SIG-M5 treated with dmso at 0.1 percent for 504 hours (cell line): ENCODE results near the gene ARHGAP10.

Experiments used
- DNase-seq: peaks from one replicate; lab custom pipeline; 2025; ENCODE audit not compliant: unreplicated experiment; lab: John Stamatoyannopoulos, UW

Gene ARHGAP10

DNA sequence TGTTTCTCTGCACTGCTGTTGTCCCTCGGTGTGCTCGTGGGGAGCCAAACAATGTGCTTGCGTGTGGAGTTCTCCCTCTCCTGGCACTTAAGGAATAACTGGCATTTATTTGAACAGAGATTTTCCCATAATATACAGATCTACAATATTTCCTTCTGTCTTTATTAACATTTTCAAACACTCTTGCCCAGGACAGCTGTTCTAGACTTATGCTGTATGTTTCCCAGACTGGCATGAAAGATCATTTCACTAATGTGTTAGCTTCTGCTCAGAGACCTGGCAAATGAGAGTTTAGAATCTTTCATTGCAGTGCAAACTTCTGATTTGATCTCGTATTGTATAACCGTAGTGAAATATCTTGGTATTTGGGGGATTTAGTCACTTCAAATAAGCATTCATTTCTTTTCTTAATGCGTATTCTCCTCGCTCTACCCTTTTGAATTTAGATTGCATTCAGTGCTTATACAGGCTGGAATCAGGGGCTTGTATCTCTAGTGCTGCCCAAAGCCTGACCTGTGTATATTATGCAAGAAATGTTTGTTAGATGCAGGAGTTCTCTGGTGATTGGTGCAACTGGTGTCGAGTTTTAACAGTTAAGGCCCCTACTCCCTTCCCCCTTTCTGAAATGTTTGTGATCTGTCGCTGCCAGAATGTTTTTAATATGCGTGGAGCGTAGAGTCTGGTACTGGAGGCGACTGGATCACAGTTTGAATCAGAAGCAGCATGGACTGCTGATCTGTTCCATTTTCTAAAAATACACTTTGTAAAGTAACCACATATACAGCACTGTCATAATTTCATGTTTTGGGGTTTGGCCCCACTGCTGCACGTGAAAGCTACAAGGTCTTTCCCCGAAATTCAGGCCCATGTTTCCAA lies 326.3 kb downstream of the ARHGAP10 start:
- DNase-seq, result no peak

DNA sequence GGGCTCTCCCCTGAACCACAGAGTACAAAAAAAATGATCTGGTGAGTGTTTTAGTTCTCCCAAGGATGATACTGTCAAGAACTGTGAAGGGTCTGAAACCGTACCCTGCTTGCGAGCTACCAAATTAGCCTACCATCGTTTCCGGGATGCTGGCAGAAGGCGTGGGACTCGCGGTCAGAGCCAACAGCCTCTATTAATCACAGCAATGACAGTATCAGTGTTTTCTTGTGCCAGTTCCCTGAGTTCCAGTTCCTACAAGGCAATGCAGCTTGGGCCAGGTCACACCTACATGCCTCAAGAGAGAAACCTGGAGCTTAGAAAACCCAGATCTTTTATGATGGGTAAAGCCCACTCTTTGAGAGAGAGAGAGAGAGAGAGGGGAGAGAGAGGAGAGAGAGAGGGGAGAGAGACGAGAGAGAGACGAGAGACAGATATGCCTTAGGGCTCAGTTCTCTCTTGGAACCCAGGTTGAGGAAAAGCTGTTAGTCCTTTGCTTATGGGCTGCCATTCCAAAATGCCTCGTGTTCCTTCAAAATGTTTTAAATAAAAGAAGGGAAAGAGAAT lies 327.8 kb downstream of the ARHGAP10 start:
- DNase-seq, result no peak

DNA sequence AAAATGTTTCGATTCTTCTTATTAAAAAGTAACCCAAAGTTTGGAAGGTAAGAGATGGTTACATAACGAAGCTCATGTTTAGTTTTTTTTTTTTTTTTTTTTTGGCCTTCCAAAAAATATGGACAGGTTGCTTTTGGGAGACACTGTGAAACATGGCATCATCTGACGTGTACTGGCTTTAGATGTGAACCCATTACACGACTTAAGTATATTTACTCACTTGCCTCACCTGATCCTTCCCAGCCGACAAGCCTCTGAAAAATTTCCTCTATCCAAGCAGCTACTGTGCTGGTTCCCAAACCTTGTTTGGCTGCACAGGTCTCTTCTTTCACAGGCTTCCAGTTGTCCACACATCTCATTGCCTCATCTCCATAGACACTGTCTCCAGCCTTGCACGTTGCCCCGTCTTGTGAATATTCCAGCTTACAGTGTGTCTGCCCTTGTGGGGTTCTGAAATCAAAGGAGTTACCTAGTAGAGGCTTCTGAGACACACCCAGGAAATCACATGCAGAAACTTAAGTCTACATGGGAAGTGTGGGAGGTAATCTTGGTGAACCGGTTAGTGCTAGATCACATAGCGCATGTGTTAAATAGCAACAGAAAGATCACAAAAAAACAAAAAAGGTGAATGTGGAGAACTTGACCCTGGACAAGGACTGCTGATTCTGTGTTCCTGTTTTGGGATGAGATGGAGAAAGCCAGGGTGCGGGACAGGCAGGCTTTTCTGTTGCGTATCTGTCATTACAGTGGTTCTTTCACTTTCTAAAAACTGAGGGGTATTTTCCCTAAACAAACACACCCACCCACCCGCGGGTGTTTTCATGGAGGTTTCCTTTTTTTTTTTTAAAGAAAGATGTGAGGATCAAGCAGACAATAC lies 328.6 kb downstream of the ARHGAP10 start:
- peak; percentile 15 for DNase-seq

DNA sequence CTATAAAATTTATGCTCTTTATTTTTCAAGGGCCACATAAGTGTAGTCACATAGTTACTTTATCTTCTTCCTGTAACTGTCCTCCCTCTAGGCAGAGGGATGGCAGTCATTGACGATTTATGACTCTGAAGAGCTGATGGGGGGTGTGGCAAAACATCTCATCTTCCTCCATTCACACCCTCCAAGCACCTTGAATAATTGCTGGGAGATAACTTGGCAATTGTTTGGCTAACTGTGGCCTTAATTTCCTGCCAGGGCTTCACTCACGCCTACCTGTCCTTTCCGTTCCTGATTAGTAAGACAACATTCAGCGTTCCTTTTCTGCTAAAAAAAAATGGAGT lies 329.2 kb downstream of the ARHGAP10 start:
- DNase-seq, result no peak

DNA sequence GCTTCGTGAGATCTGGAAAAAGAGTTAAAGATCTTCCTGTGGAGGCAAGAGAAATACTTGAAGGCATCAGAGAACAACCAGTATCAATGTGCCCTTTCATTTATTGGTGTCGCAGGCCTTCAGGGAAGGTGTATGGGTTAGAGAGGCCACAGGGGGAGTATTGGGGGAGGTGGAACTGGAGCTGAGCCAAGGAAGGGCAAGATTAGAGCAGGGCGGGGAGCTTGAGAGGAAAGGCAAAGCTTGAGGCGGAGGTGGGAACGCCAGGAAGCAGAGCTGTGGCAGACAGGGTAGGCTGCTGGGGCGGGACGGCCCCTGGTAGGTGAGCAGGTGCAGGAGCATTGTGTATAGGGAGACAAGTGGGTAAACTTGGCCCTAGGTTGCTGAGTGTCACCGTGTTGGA lies 329.9 kb downstream of the ARHGAP10 start:
- no peak for DNase-seq

DNA sequence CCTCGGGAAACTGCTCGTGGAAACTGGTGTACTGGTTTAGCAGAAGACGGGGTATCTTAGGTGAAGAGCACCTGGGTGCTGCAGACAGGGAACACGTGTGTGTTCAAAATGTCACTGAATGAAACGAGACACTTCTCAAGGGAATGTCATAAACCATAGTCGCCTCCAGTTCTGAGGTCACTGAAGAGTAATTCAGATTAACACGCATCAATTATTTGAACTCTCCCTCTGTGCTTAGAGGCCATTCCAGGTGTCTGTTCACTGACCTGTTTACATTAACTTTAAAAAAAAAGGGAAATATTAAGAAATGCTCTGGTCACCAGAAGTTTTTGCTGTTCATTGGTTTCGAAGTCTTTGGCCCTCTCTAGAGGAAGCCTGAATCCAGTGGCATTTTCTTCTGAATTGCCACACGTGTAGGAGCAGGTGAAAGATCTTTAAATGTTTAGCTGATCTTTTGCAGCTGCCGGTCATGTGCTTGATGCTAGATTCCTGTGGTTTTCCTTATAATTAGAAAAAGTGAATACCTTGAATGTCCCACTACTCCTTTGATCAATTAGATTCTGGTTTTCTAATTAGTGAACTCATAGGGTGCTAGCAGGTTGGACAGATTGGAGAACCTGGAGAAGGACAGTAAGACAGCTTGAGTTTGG lies 330.5 kb downstream of the ARHGAP10 start:
- DNase-seq, result no peak

DNA sequence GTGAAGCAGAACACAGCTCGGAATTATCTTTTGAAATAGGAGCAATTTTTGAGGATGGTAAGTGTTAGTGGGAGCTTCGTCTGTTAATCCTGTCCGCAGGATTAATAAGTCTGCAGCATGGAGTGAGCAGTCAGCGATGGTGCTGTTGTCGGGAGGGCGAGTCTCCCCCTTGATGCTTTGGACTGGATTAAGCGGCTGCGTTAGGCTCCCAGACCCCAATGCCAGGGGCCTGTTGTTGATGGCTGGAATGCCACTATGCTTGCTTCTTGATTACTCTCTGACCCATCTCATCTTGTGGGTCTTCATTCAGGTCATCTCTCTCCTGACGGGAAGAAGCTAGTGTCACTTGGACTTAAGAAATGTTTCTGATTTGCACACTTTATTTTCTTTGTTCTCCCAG lies 332.6 kb downstream of the ARHGAP10 start:
- no peak for DNase-seq

DNA sequence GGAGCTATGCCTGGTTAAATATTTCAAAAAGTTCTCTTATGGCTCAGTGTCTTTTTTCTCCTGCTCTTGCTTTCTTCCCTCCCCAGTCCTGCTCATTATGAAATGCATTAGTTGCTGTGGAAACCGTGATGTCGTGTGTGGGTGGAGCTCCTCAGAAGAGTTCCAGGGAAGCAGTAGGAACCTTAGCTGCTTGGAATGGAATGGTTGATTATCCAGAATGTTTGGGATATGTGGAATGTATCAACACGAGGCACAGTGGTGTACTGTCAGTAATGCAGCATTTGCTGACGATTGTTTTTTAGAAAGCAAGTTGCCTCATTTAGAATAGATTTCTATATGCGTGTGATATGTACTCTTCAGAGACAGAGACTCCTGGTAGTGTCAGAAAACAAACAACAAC lies 333.2 kb downstream of the ARHGAP10 start:
- DNase-seq, result no peak

DNA sequence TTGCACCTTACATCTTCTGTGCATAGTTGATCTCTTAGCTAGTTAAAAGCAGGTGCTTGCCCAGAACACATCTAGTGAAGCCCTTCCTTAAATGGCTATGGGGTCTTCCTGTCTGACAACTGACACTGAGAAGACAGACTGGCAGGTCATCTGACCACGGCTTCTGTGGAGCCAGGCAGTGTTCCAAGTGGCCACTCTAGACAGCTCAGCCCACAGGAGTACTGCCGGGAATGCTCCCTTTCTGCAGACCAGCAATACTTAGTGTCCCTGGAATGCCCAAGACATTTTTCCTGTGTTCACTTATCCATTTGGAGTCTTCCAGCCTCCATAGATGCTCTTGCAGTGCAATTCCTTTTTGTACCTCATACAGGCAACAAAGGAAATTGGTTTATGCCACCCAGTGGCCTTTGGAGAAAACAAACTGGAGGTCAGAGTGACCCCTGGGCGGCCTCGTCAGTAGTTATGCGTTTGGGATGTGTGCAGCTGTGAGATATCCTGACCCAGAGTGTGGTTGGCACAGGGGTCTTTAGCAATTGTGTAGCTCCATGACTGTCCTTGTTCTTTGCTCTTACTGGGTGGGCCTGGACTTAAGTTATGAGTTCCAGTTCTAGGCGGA lies 335.5 kb downstream of the ARHGAP10 start:
- DNase-seq, result no peak

DNA sequence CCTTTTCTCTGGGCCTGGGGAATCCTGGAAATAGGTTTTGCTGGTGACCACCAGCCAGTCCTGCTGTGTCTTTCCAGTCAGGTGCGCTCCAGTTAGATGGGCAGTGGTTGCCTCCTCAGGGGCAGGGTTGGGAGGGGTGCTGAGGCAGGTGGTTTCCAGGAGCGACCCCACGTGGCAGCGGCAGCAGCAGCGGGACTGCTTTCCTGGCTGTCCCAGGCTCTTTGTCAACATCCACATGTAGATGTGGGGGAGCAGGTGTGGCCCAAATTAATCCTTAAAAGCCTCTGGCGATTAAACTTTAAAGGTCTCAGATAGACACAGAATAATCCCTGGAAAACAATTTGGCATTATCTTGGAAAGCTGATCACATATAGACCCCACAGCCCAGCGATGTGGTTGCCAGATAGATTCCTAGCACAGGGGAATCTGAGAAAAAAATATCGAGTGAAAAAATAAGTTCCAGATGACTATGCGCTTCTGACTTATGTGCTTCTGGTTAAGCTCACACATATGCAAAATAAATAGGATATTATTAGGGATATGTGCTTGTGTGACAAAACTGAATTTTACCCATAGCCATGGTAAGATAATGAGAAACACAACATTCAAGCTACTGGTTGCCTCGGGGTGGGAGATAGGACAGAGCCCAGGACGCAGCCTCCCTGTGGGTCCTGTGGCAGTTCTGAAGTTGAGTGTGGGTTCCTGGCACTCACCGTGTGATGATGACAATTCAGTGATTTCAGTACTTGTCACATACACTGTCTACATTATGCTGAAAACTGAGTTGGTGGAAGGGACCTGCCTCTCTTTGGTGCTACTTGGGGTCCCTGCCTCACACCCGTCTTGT lies 336.4 kb downstream of the ARHGAP10 start:
- DNase-seq, result no peak

DNA sequence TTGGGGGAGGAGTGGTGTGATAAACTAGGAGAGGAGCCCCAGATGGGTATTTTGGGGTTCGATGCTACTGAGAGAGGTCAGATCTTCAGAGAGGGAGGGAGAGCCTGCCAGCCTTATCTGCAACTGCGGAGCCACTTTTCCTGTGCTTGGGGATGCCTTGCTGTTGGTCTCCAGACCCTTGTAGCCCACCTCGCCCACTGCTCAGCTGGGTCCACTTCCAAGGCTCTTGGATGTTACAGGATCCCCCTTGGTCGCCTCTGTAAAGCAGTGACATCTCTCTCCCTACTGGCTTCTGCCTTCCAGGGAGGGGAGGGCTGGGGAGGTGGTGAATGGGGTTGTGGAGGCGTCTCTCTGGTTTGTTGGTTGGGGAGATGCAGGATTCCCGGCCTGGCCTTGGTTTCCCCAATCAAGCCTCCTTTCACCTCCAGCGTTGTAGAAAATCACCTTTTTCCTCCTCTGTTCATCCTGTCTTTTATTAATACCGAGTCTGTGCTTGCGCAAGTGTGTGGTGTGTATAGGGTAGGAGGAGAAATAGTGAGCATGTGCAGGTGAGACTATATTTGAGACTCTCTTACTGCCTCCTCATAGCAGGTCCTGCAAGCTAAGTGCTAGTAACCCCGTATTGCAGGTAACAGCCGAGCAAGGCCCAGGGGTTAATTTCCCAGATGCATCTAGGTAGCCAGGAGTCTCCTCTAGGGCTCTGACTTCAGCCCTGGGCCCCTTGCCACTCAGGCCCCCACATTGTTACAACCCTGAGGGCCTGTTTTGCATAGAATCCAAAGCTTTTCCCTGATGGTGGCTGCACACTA lies 337.4 kb downstream of the ARHGAP10 start:
- DNase-seq, result no peak

DNA sequence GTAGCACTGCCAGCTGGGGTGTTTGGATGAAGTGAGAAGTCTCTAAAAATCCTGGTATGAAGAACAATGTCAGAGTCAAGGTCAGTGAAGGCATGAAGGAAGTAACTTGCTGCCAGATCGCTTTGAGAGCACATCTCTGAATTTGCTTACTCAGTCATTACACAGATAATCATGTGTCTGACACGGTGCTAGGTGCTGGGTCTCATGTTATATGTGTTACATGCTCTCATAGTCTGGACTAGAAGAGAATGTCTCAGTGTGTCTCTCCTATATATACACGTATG lies 337.9 kb downstream of the ARHGAP10 start:
- DNase-seq, result no peak

DNA sequence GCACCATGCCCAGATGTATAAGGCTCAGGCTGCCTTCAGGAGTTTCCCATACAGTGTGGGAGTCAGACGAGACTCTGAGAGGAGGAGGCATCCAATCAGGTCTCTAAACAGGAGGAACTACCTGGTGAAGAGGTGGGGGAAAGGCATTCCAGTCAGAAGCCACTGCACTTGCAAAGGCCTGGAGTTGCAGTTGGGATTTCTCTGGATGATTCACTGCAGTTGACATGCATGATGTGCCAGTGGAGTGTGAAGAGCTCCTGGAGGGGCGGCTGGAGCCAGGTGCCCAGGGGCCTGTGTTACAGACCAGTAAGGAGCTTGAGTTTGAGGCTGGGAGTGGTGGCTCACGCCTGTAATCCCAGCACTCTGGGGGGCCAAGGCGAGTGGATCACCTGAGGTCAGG lies 339.1 kb downstream of the ARHGAP10 start:
- DNase-seq, result no peak

DNA sequence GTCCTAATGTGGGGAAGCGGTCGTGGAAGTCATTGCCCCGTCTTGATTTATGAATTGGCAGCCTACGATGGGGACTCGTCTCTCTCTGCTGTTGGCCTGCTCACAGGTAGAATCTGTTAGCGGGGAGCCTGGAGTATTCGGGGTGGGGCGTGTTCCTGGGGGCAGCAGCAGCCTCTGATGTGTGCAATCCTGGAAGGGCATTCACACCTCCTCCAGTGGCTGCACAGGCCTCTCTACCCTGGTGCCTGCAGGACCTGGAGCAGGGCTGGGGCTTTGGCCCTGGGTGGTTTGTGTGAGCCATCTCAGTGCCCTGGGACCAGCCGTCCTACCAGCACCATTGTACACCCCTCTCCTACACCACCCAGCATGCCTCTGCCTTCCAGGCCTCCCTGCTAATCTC lies 340.9 kb downstream of the ARHGAP10 start:
- no peak for DNase-seq

DNA sequence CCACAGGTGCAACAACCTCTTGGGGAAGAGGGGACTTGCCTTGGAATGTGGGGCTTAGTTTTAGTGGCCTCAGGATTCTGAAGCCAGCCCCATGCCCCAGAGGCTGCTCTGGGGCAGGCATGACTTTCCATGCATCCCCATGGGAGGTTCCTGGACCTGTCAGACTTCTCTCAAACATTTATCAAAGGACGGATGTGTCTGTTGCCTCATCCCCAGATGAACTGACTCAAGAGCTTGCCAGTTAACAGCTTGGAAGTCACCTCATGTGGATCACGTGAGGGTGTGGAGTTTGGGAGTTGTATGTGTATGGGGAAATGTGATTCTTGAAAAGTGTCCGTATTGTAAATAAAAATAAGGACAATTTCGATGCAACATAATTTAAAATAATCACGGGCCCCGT lies 341.5 kb downstream of the ARHGAP10 start:
- DNase-seq, result no peak

DNA sequence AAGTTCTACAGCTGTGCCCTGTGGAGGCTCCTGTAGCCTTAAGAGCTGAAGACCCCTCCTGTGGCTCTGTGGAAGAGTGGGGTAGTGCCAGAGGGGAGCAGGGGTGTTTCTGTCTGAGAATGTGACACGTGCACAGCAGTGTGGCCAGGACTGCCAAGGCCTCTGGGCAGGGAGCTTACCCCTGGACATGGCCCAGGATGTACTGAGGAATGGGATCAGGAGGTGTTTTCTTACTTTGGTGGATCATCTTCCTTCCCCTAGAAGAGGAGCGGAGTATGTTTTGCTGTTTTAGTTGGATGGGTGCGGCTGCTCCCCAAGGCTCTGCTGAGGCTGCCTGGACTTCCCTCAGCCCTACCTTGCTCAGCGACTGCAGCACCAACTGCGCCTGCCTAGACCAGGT lies 342.6 kb downstream of the ARHGAP10 start:
- no peak for DNase-seq

DNA sequence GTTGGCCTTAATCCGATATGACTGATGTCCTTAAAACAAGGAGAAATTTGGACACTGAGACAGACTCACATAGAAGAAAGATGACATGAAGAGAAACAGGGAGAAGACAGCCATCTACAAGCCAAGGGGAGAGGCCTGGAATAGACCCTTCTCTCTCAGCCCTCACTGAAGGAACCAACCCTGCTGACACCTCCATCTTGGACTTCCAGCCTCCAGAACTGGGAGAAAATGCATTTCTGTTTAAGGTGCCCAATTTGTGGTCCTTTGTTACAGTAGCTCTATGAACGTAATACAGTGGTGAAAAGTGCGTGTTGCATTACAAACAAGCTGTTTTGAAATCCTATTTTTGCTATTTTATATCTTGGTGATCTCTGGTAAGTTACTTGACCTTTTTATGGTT lies 343.6 kb downstream of the ARHGAP10 start:
- DNase-seq, result no peak

DNA sequence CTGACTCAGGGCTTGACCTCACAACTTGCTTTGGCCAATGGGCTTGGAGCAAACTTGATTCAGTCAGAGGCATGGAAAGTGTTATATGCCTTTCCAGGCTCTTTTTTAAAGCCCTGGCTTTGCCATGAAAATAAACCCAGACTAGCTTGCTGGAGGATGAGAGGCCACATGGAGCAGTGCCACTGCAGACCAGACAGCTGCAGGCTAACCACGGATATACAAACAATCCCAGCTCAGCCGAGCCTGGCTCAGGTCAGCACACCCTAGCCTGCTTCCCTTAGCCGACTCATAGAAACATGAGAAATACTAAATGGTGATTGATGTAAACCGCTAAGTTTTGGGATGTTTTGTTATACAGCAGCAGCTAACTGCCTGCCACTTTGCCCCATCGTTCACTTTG lies 345.1 kb downstream of the ARHGAP10 start:
- no peak for DNase-seq

DNA sequence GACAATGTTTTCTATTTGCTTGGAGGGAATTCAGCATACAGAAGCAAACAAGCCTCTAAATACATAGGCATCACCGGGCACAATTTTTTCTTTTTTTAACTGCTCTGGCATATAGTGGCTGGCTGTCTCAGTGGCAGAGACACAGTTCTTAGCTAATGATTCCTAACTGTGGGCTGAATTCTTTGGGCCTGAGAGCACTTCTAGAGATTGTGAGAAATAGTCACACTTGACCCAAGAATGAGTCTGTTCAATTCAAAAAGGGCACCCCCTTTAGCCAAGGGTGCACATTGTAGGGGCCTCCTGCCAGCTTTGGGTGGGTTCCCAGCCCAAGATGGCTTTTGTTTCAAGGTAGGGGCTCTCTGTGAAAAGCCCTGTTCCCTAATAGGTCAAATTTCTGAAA lies 345.7 kb downstream of the ARHGAP10 start:
- no peak for DNase-seq

DNA sequence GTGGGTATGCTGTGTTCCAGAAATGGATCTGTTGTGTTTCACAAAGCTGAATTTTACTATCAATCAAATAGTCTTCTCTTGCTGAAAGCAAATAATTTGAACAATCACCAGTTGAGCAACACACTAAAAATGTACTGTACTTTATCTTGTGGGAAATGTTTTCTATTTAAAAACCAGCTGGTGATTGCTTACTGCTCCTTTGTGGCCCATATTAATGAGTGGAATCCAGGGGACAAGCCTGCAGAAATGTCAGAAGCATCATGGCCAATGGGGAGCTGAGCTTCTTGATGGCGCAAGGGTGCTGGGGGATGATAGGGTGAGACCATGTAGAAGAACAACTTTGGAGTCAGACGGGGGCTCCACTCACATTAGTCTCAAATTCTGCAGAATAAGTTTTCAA lies 346.2 kb downstream of the ARHGAP10 start:
- no peak for DNase-seq
